Adipose tissue (tissue), 3 donors: Measurements from ENCODE around the gene NEDD4. TPM values are rescaled to one million over a fixed set of nuclear protein-coding genes. Genes with fewer than 3 reads are reported as not detected.
"Not testable (repeated sequence)": the region's sequence is repeated elsewhere in the genome, so short reads cannot be mapped to it uniquely, and the experiment has no call there.

ENCODE experiments used
- H3K27ac ChIP-seq: one replicate; pipeline ENCODE4 v1.5.1; 2013; ENCODE audit warnings: low read depth, low read length
- WGBS, 3 donors: extraction: QIAGEN DNeasy Blood & Tissue Kit; methylation state at CpG; one replicate each; pipeline ENCODE4 v1.1.7; 2013; 5-methylcytosine and 5-hydroxymethylcytosine counted together
- polyA plus RNA-seq, 3 donors: library from polyadenylated mRNA; stranded (reverse); fragments of 200-250 nt; gene quantifications; one replicate each; pipeline ENCODE4 v1.2.3, GENCODE V29; 2013
- donor health status: healthy with polysubstance abuse.
- donor health status: Bipolar disorder and iron deficiency.
- donor health status: healthy.

NEDD4 gene
- polyA plus RNA-seq, 3 donors, result 1.4 to 6.1 (median 4.1) TPM

- 77 to 81% (median 78%) methylated on average over 10 of the region's 10 CpGs for WGBS, 3 donors
These were observed 173.9 kb downstream of the NEDD4 start for GRCh38 chr15:55819397-55820034.

GRCh38 chr15:55816017-55816416, 177.4 kb downstream of the NEDD4 start:
- no peak overlapping the region for H3K27ac ChIP-seq

More at GRCh38 chr15:55819397-55820034, 173.9 kb downstream of the NEDD4 start:
- no peak overlapping the region for H3K27ac ChIP-seq

GRCh38 chr15:55802600-55803376, 190.6 kb downstream of the NEDD4 start:
- no peak overlapping the region for H3K27ac ChIP-seq
- 74 to 85% (median 81%) methylated on average over 5 of the region's 5 CpGs for WGBS, 3 donors

GRCh38 chr15:55800216-55800615, 193.2 kb downstream of the NEDD4 start:
- no peak overlapping the region for H3K27ac ChIP-seq
- 70 to 89% (median 72%) methylated on average over 2 of the region's 2 CpGs for WGBS, 3 donors

GRCh38 chr15:55799291-55800212, 193.9 kb downstream of the NEDD4 start:
- 47 to 49% (median 49%) methylated on average over 10 of the region's 10 CpGs for WGBS, 3 donors
- no peak overlapping the region for H3K27ac ChIP-seq

- WGBS, 3 donors, result 53 to 62% (median 61%) methylated on average over 4 of the region's 4 CpGs
- H3K27ac ChIP-seq, result no peak overlapping the region
These were observed 197.0 kb downstream of the NEDD4 start for GRCh38 chr15:55796321-55796965.

- no peak overlapping the region for H3K27ac ChIP-seq
These were observed 198.4 kb downstream of the NEDD4 start for GRCh38 chr15:55795031-55795430.

GRCh38 chr15:55791551-55792400, 201.6 kb downstream of the NEDD4 start:
- no peak overlapping the region for H3K27ac ChIP-seq
- 76 to 89% (median 77%) methylated on average over 3 of the region's 3 CpGs for WGBS, 3 donors

GRCh38 chr15:55789066-55789660, 204.2 kb downstream of the NEDD4 start:
- 77 to 87% (median 83%) methylated on average over 8 of the region's 8 CpGs for WGBS, 3 donors

GRCh38 chr15:55786341-55786740, 207.1 kb downstream of the NEDD4 start:
- no peak overlapping the region for H3K27ac ChIP-seq
- WGBS, 3 donors, result 43 to 95% (median 78%) methylated on average over 3 of the region's 3 CpGs

More at GRCh38 chr15:55789066-55789660, 204.2 kb downstream of the NEDD4 start:
- H3K27ac ChIP-seq, result no peak overlapping the region

GRCh38 chr15:55785593-55785992, 207.8 kb downstream of the NEDD4 start:
- WGBS, 3 donors, result 80 to 84% (median 83%) methylated on average over 9 of the region's 9 CpGs
- H3K27ac ChIP-seq, result not testable (repeated sequence)

- H3K27ac ChIP-seq, result no peak overlapping the region
These were observed 209.1 kb downstream of the NEDD4 start for GRCh38 chr15:55784286-55784685.

- no peak overlapping the region for H3K27ac ChIP-seq
- WGBS, 3 donors, result 64 to 70% (median 65%) methylated on average over 3 of the region's 3 CpGs
These were observed 210.5 kb downstream of the NEDD4 start for GRCh38 chr15:55782901-55783300.

- WGBS, 3 donors, result 44 to 67% (median 64%) methylated on average over 1 to 2 of the region's 2 CpGs
- H3K27ac ChIP-seq, result no peak overlapping the region
These were observed 213.1 kb downstream of the NEDD4 start for GRCh38 chr15:55780292-55780691.

- H3K27ac ChIP-seq, result no peak overlapping the region
- 52 to 88% (median 82%) methylated on average over 3 of the region's 3 CpGs for WGBS, 3 donors
These were observed 214.5 kb downstream of the NEDD4 start for GRCh38 chr15:55778932-55779331.
